HUES6 (cell line): ENCODE results near the gene KRTAP1-5.
"Not testable (repeated sequence)": the region's sequence is repeated elsewhere in the genome, so short reads cannot be mapped to it uniquely, and the experiment has no call there.

Source experiments
- H3K27ac ChIP-seq: 2 replicates; pipeline ENCODE4 v1.7.0; 2013; ENCODE audit warnings: low read depth, mild to moderate bottlenecking, low read length, inconsistent platforms
- H3K27me3 ChIP-seq: 2 replicates; pipeline ENCODE4 v1.6.1; 2013; ENCODE audit warnings: low read length; ENCODE audit not compliant: control insufficient read depth, insufficient read depth
- H3K36me3 ChIP-seq: 2 replicates; pipeline ENCODE4 v1.6.1; 2013; ENCODE audit warnings: low read length; ENCODE audit not compliant: control insufficient read depth, insufficient read depth
- H3K4me1 ChIP-seq: 2 replicates; pipeline ENCODE4 v1.6.1; 2013; ENCODE audit warnings: low read length; ENCODE audit not compliant: control insufficient read depth, insufficient read depth
- H3K4me3 ChIP-seq: 2 replicates; pipeline ENCODE4 v1.5.1; 2013; ENCODE audit warnings: low read depth, low read length
- H3K9ac ChIP-seq: one replicate; pipeline ENCODE4 v1.6.1; 2013; ENCODE audit warnings: mild to moderate bottlenecking, low read length
- H3K9me3 ChIP-seq: 2 replicates; pipeline ENCODE4 v1.6.1; 2013; ENCODE audit warnings: low read depth, low read length; ENCODE audit not compliant: control insufficient read depth, insufficient read depth

KRTAP1-5 gene

DNA sequence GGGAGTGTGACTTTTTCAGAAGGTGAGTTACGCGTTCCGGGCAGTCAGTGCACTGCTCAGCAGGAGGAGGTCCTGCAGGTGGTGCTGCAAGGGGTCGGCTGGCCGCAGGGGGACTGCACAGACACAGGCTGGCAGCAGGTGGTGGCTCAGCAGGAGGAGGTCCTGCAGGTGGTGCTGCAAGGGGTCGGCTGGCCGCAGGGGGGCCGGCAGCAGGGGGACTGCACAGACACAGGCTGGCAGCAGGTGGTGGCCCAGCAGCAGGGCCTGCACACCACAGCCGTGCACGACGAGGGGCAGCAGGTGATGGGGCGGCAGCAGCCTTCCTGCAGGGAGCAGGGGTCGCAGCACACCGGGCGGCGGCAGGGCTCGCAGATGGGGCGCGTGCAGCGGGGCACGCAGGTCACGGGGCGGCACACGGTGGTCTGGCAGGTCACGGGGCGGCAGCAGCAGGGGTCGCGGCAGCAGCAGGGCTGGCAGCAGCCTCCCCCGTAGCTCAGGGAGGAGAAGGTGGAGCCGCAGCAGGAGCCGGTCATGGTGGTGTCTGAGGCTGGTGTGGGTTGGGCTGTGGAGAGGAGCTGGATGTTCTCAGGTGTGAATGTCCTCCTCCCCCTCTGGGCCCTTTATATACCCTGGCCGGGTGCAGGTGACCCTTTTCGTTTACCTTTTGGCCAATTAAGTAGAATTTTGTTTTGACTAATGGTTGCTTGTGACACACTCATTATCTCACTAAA is 19.9 kb upstream of the KRTAP1-5 start, which contains the start of gene KRTAP2-1:
TSS of gene KRTAP2-1 (minus strand) at position 582 of the 731 bp plus-strand sequence. CDS start at position 533, 49 bp downstream.
- not testable (repeated sequence) for H3K27ac ChIP-seq, H3K4me1 ChIP-seq

DNA sequence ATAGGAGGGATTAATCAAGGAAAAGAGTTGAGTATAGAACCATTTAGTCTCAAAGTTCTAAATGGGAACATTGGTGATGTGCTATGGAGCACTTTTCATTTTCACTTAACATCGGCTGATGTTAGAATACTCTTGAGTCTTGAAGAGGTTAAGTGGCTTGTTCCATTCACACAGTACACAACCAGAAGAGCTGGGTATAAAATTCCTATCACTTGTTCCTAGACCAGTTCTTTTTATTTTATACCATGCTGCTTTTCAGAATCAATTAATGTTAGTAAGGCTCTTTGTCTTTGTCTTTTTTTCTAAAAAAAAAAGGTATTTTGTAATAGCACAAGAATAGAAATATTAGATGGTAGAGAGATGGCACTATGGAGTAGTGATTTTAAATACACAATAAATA is 15.9 kb upstream of the KRTAP1-5 start:
- H3K27me3 ChIP-seq: no peaks in the 10 kb centered on the region
- H3K4me3 ChIP-seq: no peak overlapping the region
- no peaks in the 10 kb centered on the region for H3K9me3 ChIP-seq
- peaks cover 13% of the 10 kb centered on the region; the same call in 1 of the 2 replicates for H3K4me1 ChIP-seq
- H3K36me3 ChIP-seq: no peaks in the 10 kb centered on the region
- no peak overlapping the region for H3K27ac ChIP-seq
- H3K9ac ChIP-seq: no peak overlapping the region

More for the DNA sequence above, 19.9 kb upstream of the KRTAP1-5 start, which contains the start of gene KRTAP2-1:
- H3K9ac ChIP-seq, H3K27me3 ChIP-seq, H3K36me3 ChIP-seq, H3K4me3 ChIP-seq, H3K9me3 ChIP-seq: not testable (repeated sequence)

DNA sequence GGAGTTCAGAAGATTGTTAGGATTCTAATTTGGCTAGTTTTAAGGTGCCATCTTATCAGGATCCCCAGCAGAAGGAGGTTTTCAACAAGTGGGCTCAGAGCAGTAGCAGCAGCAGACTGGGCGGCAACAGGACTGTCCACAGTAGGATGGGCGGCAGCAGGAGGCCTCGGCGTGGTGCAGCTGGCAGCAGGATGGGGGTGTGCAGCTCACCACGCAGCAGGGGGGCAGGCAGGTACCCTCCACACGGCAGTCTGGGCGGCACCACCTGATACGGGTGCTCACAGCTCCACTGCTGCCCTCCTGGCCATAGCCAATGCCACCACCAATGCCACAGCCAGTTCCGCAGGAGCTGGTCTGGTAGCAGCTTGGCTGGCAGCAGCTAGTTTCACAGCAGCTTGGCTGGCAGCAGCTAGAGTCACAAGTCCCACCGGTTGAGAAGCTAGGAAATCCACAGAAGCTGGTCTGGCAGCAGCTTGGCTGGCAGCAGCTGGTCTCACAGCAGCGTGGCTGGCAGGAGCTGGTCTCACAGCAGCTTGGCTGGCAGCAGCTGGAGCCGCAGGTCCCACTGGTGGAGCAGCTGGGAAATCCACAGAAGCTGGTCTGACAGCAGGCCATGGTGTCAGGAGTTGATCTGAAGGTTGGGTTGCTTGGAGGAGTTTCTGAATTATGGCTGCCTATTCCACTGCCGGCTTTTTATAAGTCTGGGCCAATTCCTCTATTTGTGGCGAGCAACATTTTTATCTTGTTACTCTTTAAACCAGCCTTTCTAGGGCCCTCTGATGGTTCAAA is 14.0 kb upstream of the KRTAP1-5 start, which contains the start of gene KRTAP1-1:
TSS of gene KRTAP1-1 (minus strand) at position 668 of the 789 bp plus-strand sequence. CDS start at position 615, 53 bp downstream.
- not testable (repeated sequence) for H3K36me3 ChIP-seq, H3K27ac ChIP-seq, H3K9me3 ChIP-seq, H3K27me3 ChIP-seq, H3K9ac ChIP-seq, H3K4me3 ChIP-seq
- H3K4me1 ChIP-seq: peaks cover 23% of the 10 kb centered on the region; the same call in 1 of the 2 replicates

DNA sequence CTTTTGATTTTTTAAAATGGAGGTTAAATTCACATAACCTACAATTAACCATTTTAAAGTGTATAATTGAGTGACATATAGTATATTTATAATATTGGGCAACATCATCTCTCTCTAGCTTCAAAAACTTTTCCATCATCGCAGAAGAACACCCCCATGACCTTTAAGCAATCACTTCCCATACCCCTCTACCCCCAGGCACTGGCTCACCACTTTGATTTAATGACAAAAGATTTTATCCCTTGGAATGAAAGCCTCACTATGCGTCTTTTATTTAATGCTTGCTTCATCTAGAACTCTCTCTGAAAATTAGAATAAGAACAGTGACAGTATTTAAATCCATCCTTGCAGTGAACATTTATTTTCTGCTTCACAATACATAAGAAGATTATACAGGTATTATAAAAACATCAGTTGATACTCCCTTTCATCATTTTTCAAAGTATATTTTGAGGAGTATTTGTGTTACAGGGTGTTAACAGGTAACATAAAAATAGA is 10.9 kb upstream of the KRTAP1-5 start:
- Histone ChIP-seq H3K4me3 (no peak overlapping the region), H3K9ac (no peak overlapping the region), H3K36me3 (no peaks in the 10 kb centered on the region), H3K27ac (no peak overlapping the region), H3K9me3 (no peaks in the 10 kb centered on the region), H3K27me3 (no peaks in the 10 kb centered on the region), H3K4me1 (peaks cover 23% of the 10 kb centered on the region; the same call in 1 of the 2 replicates)

DNA sequence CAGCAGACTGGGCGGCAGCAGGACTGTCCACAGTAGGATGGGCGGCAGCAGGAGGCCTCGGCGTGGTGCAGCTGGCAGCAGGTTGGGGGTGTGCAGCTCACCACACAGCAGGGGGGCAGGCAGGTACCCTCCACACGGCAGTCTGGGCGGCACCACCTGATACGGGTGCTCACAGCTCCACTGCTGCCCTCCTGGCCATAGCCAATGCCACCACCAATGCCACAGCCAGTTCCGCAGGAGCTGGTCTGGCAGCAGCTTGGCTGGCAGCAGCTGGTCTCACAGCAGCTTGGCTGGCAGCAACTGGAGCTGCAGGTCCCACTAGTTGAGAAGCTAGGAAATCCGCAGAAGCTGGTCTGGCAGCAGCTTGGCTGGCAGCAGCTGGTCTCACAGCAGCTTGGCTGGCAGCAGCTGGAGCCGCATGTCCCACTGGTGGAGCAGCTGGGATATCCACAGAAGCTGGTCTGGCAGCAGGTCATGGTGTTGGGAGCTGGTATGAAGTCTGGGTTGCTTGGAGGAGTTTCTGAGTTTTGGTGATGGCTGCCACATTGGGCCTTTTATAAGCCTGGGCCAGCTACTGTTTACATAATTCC is 7.4 kb upstream of the KRTAP1-5 start, which contains the start of gene KRTAP1-3:
TSS of gene KRTAP1-3 (minus strand) at position 529 of the 590 bp plus-strand sequence. CDS start at position 476, 53 bp downstream.
- H3K4me1 ChIP-seq: peaks cover 23% of the 10 kb centered on the region; the same call in 1 of the 2 replicates
- H3K4me3 ChIP-seq, H3K27ac ChIP-seq, H3K27me3 ChIP-seq, H3K36me3 ChIP-seq, H3K9ac ChIP-seq, H3K9me3 ChIP-seq: not testable (repeated sequence)

DNA sequence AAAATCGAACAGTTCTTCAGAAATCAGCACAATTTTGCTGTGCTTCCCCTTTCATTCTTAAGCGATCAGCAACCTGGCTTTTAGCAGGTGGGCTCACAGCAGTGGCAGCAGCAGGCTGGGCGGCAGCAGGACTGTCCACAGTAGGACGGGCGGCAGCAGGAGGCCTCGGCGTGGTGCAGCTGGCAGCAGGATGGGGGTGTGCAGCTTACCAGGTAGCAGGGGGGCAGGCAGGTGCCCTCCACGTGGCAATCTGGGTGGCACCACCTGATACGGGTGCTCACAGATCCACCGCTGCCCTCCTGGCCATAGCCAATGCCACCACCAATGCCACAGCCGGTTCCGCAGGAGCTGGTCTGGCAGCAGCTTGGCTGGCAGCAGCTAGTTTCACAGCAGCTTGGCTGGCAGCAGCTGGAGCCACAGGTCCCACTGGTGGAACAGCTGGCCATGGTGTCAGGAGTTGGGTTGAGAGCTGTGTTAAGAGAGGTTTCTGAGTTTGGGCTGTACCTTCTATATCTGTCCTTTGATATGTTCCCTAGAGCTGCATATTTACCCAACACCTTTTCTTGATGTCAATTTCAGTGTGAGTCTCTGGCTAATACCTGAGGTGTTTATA is 2.7 kb upstream of the KRTAP1-5 start, which contains the start of gene KRTAP1-4:
TSS of gene KRTAP1-4 (minus strand) at position 563 of the 613 bp plus-strand sequence. CDS start at position 446, 117 bp downstream.
- H3K4me3 ChIP-seq: no peak within 1 kb of the TSS
- no peaks in the 10 kb centered on the region for H3K9me3 ChIP-seq
- no peak within 1 kb of the TSS for H3K9ac ChIP-seq
- H3K4me1 ChIP-seq: no peaks in the 10 kb centered on the region
- no peak within 1 kb of the TSS for H3K27ac ChIP-seq
- H3K36me3 ChIP-seq: no peaks in the 10 kb centered on the region
- no peaks in the 10 kb centered on the region for H3K27me3 ChIP-seq

DNA sequence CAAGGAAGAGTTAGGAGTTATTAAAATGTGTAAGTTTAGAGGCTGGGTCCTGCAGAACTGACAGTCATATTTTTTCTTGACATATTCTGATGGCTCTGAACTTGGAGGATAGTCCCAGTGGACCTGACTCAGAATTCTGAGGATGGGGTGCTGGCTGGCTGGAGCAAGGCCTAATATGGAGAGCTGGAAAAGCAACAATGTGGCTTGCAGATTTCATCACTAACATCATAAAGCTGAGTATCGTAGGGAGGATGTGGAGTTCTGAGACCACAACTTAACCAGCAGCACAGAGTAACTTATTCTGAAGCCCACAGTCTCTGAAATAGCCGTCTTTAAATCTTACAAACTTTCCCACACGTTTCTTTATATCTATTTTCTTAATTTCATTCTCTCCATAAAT is 2.3 kb downstream of the KRTAP1-5 start:
- Histone ChIP-seq H3K4me3 (no peak overlapping the region), H3K9me3 (no peaks in the 10 kb centered on the region), H3K4me1 (no peaks in the 10 kb centered on the region), H3K9ac (no peak overlapping the region), H3K27me3 (no peaks in the 10 kb centered on the region), H3K36me3 (no peaks in the 10 kb centered on the region), H3K27ac (no peak overlapping the region)

DNA sequence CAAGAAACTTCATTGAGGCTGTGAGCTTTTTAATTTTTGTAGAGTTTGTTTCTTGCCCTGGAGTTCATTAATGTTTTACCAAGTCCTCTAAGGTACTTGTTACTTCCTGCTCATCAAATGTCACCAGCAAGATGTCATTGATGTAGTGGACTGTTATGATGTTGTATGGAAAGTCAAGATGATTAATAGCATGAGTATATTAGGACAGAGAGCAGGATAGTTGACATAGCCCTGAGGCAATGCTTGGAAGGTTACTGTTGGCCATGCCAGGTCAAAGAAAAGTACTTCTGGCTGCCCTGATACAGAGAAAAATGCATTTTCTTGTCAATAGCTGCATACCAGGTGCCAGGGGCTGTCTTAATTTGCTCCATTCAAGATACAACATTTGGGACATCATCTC is 6.7 kb downstream of the KRTAP1-5 start:
- no peaks in the 10 kb centered on the region for H3K36me3 ChIP-seq
- H3K4me3 ChIP-seq: no peak overlapping the region
- no peak overlapping the region for H3K27ac ChIP-seq
- H3K4me1 ChIP-seq: no peaks in the 10 kb centered on the region
- H3K9ac ChIP-seq: no peak overlapping the region
- no peaks in the 10 kb centered on the region for H3K27me3 ChIP-seq
- no peaks in the 10 kb centered on the region for H3K9me3 ChIP-seq

DNA sequence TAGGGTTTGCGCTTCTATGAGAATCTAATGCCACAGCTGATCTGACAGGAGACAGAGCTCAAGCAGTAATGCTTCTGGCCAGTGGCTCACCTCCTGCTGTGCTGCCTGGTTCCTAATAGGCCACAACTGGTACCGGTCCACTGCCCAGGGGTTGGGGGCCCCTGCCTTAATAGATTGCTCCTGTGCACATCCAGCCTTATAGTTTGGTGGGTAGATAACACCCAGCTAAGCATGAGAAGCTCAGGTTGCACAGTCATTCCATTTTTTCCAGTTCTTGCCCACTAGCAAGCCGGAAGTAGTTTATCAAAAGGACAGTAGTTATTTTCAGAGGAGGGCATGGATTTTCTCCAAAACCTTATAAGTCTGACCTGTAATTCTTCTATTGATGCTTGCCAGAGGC is 7.6 kb downstream of the KRTAP1-5 start:
- H3K27ac ChIP-seq: no peak overlapping the region
- H3K36me3 ChIP-seq: no peaks in the 10 kb centered on the region
- H3K9ac ChIP-seq: no peak overlapping the region
- H3K27me3 ChIP-seq: no peaks in the 10 kb centered on the region
- no peaks in the 10 kb centered on the region for H3K9me3 ChIP-seq
- H3K4me3 ChIP-seq: no peak overlapping the region
- H3K4me1 ChIP-seq: no peaks in the 10 kb centered on the region

DNA sequence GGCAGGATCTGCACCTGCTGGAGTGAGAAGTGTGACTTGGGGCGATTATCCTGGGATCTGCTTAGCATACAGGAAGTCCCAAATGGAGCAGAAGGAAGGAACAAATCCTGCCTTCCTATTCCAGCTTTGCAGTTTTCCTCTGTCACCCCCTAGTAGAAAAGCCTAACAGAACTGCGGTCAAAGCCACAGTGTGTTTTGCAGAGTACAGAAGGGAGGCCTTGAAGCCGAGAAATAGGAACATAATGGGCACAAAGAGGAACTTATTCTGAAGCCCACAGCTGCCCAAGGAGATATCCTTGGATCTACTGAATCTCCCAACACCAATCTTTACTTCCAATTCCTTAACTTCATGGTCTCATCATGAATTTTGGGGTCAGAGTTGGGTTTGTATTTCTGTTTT is 8.5 kb downstream of the KRTAP1-5 start:
- H3K36me3 ChIP-seq: no peaks in the 10 kb centered on the region
- no peaks in the 10 kb centered on the region for H3K4me1 ChIP-seq
- H3K27me3 ChIP-seq: no peaks in the 10 kb centered on the region
- no peak overlapping the region for H3K4me3 ChIP-seq
- no peaks in the 10 kb centered on the region for H3K9me3 ChIP-seq
- no peak overlapping the region for H3K9ac ChIP-seq
- H3K27ac ChIP-seq: no peak overlapping the region
